Stomach (tissue), 4 donors: ENCODE data around the gene SELENBP1.

Experiments
- POLR2A ChIP-seq, 4 donors: fragments of 450-650 bp; IDR thresholded peaks; one replicate each; pipeline ENCODE4 v1.6.1; 2016; ENCODE audit warnings: antibody characterized with exemption in 4 of 4, control low read depth in 2 of 4, mild to moderate bottlenecking in 1 of 4, moderate library complexity in 1 of 4
- TF ChIP-seq, protein P1 (sequence below), 7 experiments: fragments of 450-650 bp in 4 of 7; fragments of 200-600 bp in 3 of 7; sonication (generic) in 3 of 7; IDR thresholded peaks; one replicate each; pipeline ENCODE4 v1.5.1; 2016 to 2019; ENCODE audit warnings: antibody characterized with exemption in 7 of 7, control low read depth in 2 of 7, mild to moderate bottlenecking in 1 of 7

DNA sequence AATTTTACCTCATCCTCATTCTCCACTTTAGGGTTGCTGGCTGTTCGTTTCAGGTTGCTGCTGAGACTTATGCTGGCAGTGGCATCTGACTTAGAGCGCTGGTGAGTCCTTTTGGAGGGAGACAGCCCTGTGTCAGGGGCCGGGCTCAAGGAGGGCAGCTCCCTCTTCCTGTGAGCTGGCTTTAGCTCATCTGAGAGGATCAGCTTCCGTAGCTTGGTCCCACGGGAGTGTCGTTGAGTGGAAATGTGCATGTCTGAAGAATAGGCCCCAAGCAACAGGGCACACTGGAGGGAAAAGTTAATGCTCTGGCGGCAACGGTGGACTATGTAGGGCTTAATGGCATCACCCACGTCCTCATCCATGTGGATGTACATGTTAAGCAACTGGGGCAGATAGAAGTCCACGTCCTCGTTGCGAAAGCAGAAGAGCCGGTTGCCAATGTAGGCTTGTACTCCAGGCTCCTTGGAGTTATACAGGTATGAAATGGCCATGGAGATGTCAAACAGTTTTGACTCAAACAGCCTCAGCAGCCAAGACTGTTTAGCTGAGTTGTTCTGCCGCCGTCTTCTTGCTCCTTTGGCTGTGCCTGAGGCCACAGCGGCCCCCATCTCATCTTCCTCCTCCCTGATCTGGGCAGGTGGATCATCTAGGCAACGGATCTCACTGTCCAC is 56.8 kb downstream of the SELENBP1 start:
- TF ChIP-seq, protein P1, sequence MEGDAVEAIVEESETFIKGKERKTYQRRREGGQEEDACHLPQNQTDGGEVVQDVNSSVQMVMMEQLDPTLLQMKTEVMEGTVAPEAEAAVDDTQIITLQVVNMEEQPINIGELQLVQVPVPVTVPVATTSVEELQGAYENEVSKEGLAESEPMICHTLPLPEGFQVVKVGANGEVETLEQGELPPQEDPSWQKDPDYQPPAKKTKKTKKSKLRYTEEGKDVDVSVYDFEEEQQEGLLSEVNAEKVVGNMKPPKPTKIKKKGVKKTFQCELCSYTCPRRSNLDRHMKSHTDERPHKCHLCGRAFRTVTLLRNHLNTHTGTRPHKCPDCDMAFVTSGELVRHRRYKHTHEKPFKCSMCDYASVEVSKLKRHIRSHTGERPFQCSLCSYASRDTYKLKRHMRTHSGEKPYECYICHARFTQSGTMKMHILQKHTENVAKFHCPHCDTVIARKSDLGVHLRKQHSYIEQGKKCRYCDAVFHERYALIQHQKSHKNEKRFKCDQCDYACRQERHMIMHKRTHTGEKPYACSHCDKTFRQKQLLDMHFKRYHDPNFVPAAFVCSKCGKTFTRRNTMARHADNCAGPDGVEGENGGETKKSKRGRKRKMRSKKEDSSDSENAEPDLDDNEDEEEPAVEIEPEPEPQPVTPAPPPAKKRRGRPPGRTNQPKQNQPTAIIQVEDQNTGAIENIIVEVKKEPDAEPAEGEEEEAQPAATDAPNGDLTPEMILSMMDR (IDR thresholded peaks at IDR 0.05) = no peak
- no peak for TF ChIP-seq POLR2A (IDR thresholded peaks at IDR 0.05)
